Measurements from ENCODE around the gene RNF149.
"Not testable (repeated sequence)": the region's sequence is repeated elsewhere in the genome, so short reads cannot be mapped to it uniquely, and the experiment has no call there.

Gene RNF149

GRCh38 chr2:101244899-101245298 is 63.6 kb downstream of the RNF149 start:
- not testable (repeated sequence) for DNase-seq (ENCODE audit: low spot score); H3K9me3 ChIP-seq (ENCODE audit: severe bottlenecking); H3K27me3 ChIP-seq (ENCODE audit: insufficient read depth, poor library complexity, severe bottlenecking); H3K4me3 ChIP-seq (ENCODE audit: severe bottlenecking); ATAC-seq (ENCODE audit: low read depth); H3K36me3 ChIP-seq (ENCODE audit: low read depth); H3K4me1 ChIP-seq (ENCODE audit: insufficient read depth, poor library complexity, severe bottlenecking); H3K27ac ChIP-seq (ENCODE audit: poor library complexity, severe bottlenecking)

- not testable (repeated sequence) for H3K36me3 ChIP-seq (ENCODE audit: low read depth); H3K9me3 ChIP-seq (ENCODE audit: severe bottlenecking); H3K27ac ChIP-seq (ENCODE audit: poor library complexity, severe bottlenecking); DNase-seq (ENCODE audit: low spot score); H3K4me1 ChIP-seq (ENCODE audit: insufficient read depth, poor library complexity, severe bottlenecking); H3K27me3 ChIP-seq (ENCODE audit: insufficient read depth, poor library complexity, severe bottlenecking); ATAC-seq (ENCODE audit: low read depth); H3K4me3 ChIP-seq (ENCODE audit: severe bottlenecking)
Measured at GRCh38 chr2:101244373-101244772, 64.1 kb downstream of the RNF149 start.

GRCh38 chr2:101241158-101241557 is 67.3 kb downstream of the RNF149 start:
- Histone ChIP-seq H3K4me3 (ENCODE audit: severe bottlenecking) (no peak overlapping the region), H3K36me3 (ENCODE audit: low read depth) (no peaks in the 10 kb centered on the region), H3K27ac (ENCODE audit: poor library complexity, severe bottlenecking) (no peak overlapping the region), H3K4me1 (ENCODE audit: insufficient read depth, poor library complexity, severe bottlenecking) (peaks cover under 1% of the 10 kb centered on the region), H3K9me3 (ENCODE audit: severe bottlenecking) (no peaks in the 10 kb centered on the region), H3K27me3 (ENCODE audit: insufficient read depth, poor library complexity, severe bottlenecking) (no peaks in the 10 kb centered on the region)
- DNase-seq (ENCODE audit: low spot score) (no peak), ATAC-seq (ENCODE audit: low read depth) (no peak)
- no peak for TF ChIP-seq CTCF (IDR thresholded peaks at IDR 0.05; ENCODE audit: poor library complexity, severe bottlenecking)

GRCh38 chr2:101240694-101241093 is 67.8 kb downstream of the RNF149 start:
- not testable (repeated sequence) for H3K9me3 ChIP-seq (ENCODE audit: severe bottlenecking); H3K4me1 ChIP-seq (ENCODE audit: insufficient read depth, poor library complexity, severe bottlenecking); H3K36me3 ChIP-seq (ENCODE audit: low read depth); H3K4me3 ChIP-seq (ENCODE audit: severe bottlenecking); H3K27ac ChIP-seq (ENCODE audit: poor library complexity, severe bottlenecking); DNase-seq (ENCODE audit: low spot score); ATAC-seq (ENCODE audit: low read depth); H3K27me3 ChIP-seq (ENCODE audit: insufficient read depth, poor library complexity, severe bottlenecking)
- TF ChIP-seq CTCF (IDR thresholded peaks at IDR 0.05; ENCODE audit: poor library complexity, severe bottlenecking), result peak; percentile 70

- H3K27ac ChIP-seq (ENCODE audit: poor library complexity, severe bottlenecking); H3K4me3 ChIP-seq (ENCODE audit: severe bottlenecking); H3K9me3 ChIP-seq (ENCODE audit: severe bottlenecking); H3K4me1 ChIP-seq (ENCODE audit: insufficient read depth, poor library complexity, severe bottlenecking); ATAC-seq (ENCODE audit: low read depth); DNase-seq (ENCODE audit: low spot score); H3K27me3 ChIP-seq (ENCODE audit: insufficient read depth, poor library complexity, severe bottlenecking); H3K36me3 ChIP-seq (ENCODE audit: low read depth): not testable (repeated sequence)
Measured at GRCh38 chr2:101239760-101240118, 68.8 kb downstream of the RNF149 start.

GRCh38 chr2:101238930-101239759 is 69.4 kb downstream of the RNF149 start:
- Histone ChIP-seq H3K9me3 (ENCODE audit: severe bottlenecking) (no peaks in the 10 kb centered on the region), H3K4me3 (ENCODE audit: severe bottlenecking) (no peak overlapping the region), H3K27me3 (ENCODE audit: insufficient read depth, poor library complexity, severe bottlenecking) (no peaks in the 10 kb centered on the region), H3K4me1 (ENCODE audit: insufficient read depth, poor library complexity, severe bottlenecking) (no peaks in the 10 kb centered on the region), H3K36me3 (ENCODE audit: low read depth) (no peaks in the 10 kb centered on the region), H3K27ac (ENCODE audit: poor library complexity, severe bottlenecking) (no peak overlapping the region)
- DNase-seq (ENCODE audit: low spot score) (no peak), ATAC-seq (ENCODE audit: low read depth) (no peak)
- no peak for TF ChIP-seq CTCF (IDR thresholded peaks at IDR 0.05; ENCODE audit: poor library complexity, severe bottlenecking)

- not testable (repeated sequence) for H3K36me3 ChIP-seq (ENCODE audit: low read depth); H3K4me3 ChIP-seq (ENCODE audit: severe bottlenecking); H3K27ac ChIP-seq (ENCODE audit: poor library complexity, severe bottlenecking); ATAC-seq (ENCODE audit: low read depth); H3K9me3 ChIP-seq (ENCODE audit: severe bottlenecking); H3K27me3 ChIP-seq (ENCODE audit: insufficient read depth, poor library complexity, severe bottlenecking); H3K4me1 ChIP-seq (ENCODE audit: insufficient read depth, poor library complexity, severe bottlenecking); DNase-seq (ENCODE audit: low spot score)
Measured at GRCh38 chr2:101237944-101238343, 70.6 kb downstream of the RNF149 start.

GRCh38 chr2:101235956-101236355 is 72.5 kb downstream of the RNF149 start:
- not testable (repeated sequence) for H3K9me3 ChIP-seq (ENCODE audit: severe bottlenecking)

More at GRCh38 chr2:101235956-101236355, 72.5 kb downstream of the RNF149 start:
- ATAC-seq (ENCODE audit: low read depth); H3K4me1 ChIP-seq (ENCODE audit: insufficient read depth, poor library complexity, severe bottlenecking); H3K27me3 ChIP-seq (ENCODE audit: insufficient read depth, poor library complexity, severe bottlenecking); H3K27ac ChIP-seq (ENCODE audit: poor library complexity, severe bottlenecking); H3K4me3 ChIP-seq (ENCODE audit: severe bottlenecking); H3K36me3 ChIP-seq (ENCODE audit: low read depth); DNase-seq (ENCODE audit: low spot score): not testable (repeated sequence)

Data from RWPE2 (cell line).